ENCODE measurements around the gene CCSER1.

Gene CCSER1

GRCh38 chr4:90926957-90927356 lies 799.8 kb downstream of the CCSER1 start:
- H3K4me3 Mint-ChIP-seq: no peak overlapping the region
- no peak overlapping the region for H3K27ac Mint-ChIP-seq
- H3K4me1 Mint-ChIP-seq: no peaks in the 10 kb centered on the region
- no peaks in the 10 kb centered on the region for H3K27me3 Mint-ChIP-seq
- H3K9me3 Mint-ChIP-seq: no peaks in the 10 kb centered on the region
- H3K36me3 Mint-ChIP-seq: no peaks in the 10 kb centered on the region

GRCh38 chr4:90943311-90943710 lies 816.1 kb downstream of the CCSER1 start:
- Mint-ChIP-seq H3K36me3 (no peaks in the 10 kb centered on the region), H3K4me3 (no peak overlapping the region), H3K27me3 (no peaks in the 10 kb centered on the region), H3K4me1 (no peaks in the 10 kb centered on the region), H3K9me3 (peaks cover 4% of the 10 kb centered on the region), H3K27ac (no peak overlapping the region)

- no peaks in the 10 kb centered on the region for H3K4me1 Mint-ChIP-seq
Observed at GRCh38 chr4:90946945-90947344, 819.8 kb downstream of the CCSER1 start.

GRCh38 chr4:90950385-90950841 lies 823.2 kb downstream of the CCSER1 start:
- Mint-ChIP-seq H3K9me3 (no peaks in the 10 kb centered on the region), H3K4me3 (no peak overlapping the region), H3K36me3 (no peaks in the 10 kb centered on the region), H3K4me1 (no peaks in the 10 kb centered on the region), H3K27ac (no peak overlapping the region), H3K27me3 (no peaks in the 10 kb centered on the region)

More at GRCh38 chr4:90946945-90947344, 819.8 kb downstream of the CCSER1 start:
- H3K4me3 Mint-ChIP-seq: no peak overlapping the region
- no peaks in the 10 kb centered on the region for H3K27me3 Mint-ChIP-seq
- H3K36me3 Mint-ChIP-seq: no peaks in the 10 kb centered on the region
- no peak overlapping the region for H3K27ac Mint-ChIP-seq
- peaks cover 4% of the 10 kb centered on the region for H3K9me3 Mint-ChIP-seq

GRCh38 chr4:90951037-90951436 lies 823.8 kb downstream of the CCSER1 start:
- Mint-ChIP-seq H3K4me3 (no peak overlapping the region), H3K27me3 (no peaks in the 10 kb centered on the region), H3K27ac (no peak overlapping the region), H3K9me3 (no peaks in the 10 kb centered on the region), H3K4me1 (no peaks in the 10 kb centered on the region), H3K36me3 (no peaks in the 10 kb centered on the region)

- Mint-ChIP-seq H3K27me3 (no peaks in the 10 kb centered on the region), H3K9me3 (no peaks in the 10 kb centered on the region), H3K27ac (no peak overlapping the region), H3K4me1 (no peaks in the 10 kb centered on the region), H3K36me3 (no peaks in the 10 kb centered on the region), H3K4me3 (no peak overlapping the region)
Observed at GRCh38 chr4:90958256-90958895, 831.2 kb downstream of the CCSER1 start.

GRCh38 chr4:90960433-90960832 lies 833.2 kb downstream of the CCSER1 start:
- Mint-ChIP-seq H3K27ac (no peak overlapping the region), H3K4me3 (no peak overlapping the region), H3K9me3 (no peaks in the 10 kb centered on the region), H3K36me3 (no peaks in the 10 kb centered on the region), H3K27me3 (no peaks in the 10 kb centered on the region), H3K4me1 (no peaks in the 10 kb centered on the region)

- H3K27ac Mint-ChIP-seq: no peak overlapping the region
- no peak overlapping the region for H3K4me3 Mint-ChIP-seq
- H3K4me1 Mint-ChIP-seq: no peaks in the 10 kb centered on the region
- no peaks in the 10 kb centered on the region for H3K27me3 Mint-ChIP-seq
- no peaks in the 10 kb centered on the region for H3K9me3 Mint-ChIP-seq
- H3K36me3 Mint-ChIP-seq: no peaks in the 10 kb centered on the region
Observed at GRCh38 chr4:90960840-90961239, 833.6 kb downstream of the CCSER1 start.

- H3K9me3 Mint-ChIP-seq: no peaks in the 10 kb centered on the region
- no peak overlapping the region for H3K27ac Mint-ChIP-seq
Observed at GRCh38 chr4:90970021-90970420, 842.8 kb downstream of the CCSER1 start.

GRCh38 chr4:90977726-90978125 lies 850.5 kb downstream of the CCSER1 start:
- no peaks in the 10 kb centered on the region for H3K27me3 Mint-ChIP-seq
- H3K4me3 Mint-ChIP-seq: no peak overlapping the region
- H3K9me3 Mint-ChIP-seq: no peaks in the 10 kb centered on the region
- H3K27ac Mint-ChIP-seq: no peak overlapping the region
- no peaks in the 10 kb centered on the region for H3K4me1 Mint-ChIP-seq
- no peaks in the 10 kb centered on the region for H3K36me3 Mint-ChIP-seq

More at GRCh38 chr4:90970021-90970420, 842.8 kb downstream of the CCSER1 start:
- Mint-ChIP-seq H3K27me3 (no peaks in the 10 kb centered on the region), H3K36me3 (no peaks in the 10 kb centered on the region), H3K4me3 (no peak overlapping the region), H3K4me1 (no peaks in the 10 kb centered on the region)

- Mint-ChIP-seq H3K9me3 (no peaks in the 10 kb centered on the region), H3K36me3 (no peaks in the 10 kb centered on the region), H3K4me1 (no peaks in the 10 kb centered on the region), H3K27me3 (no peaks in the 10 kb centered on the region), H3K27ac (no peak overlapping the region), H3K4me3 (no peak overlapping the region)
Observed at GRCh38 chr4:90979556-90979955, 852.4 kb downstream of the CCSER1 start.

GRCh38 chr4:90982813-90983212 lies 855.6 kb downstream of the CCSER1 start:
- Mint-ChIP-seq H3K4me1 (no peaks in the 10 kb centered on the region), H3K27me3 (no peaks in the 10 kb centered on the region), H3K9me3 (no peaks in the 10 kb centered on the region), H3K36me3 (no peaks in the 10 kb centered on the region), H3K4me3 (no peak overlapping the region), H3K27ac (no peak overlapping the region)

GRCh38 chr4:90990284-90990683 lies 863.1 kb downstream of the CCSER1 start:
- H3K27me3 Mint-ChIP-seq: no peaks in the 10 kb centered on the region
- no peak overlapping the region for H3K27ac Mint-ChIP-seq
- H3K36me3 Mint-ChIP-seq: no peaks in the 10 kb centered on the region
- H3K9me3 Mint-ChIP-seq: peaks cover 13% of the 10 kb centered on the region
- no peaks in the 10 kb centered on the region for H3K4me1 Mint-ChIP-seq
- no peak overlapping the region for H3K4me3 Mint-ChIP-seq

- H3K4me1 Mint-ChIP-seq: no peaks in the 10 kb centered on the region
Observed at GRCh38 chr4:90992213-90992612, 865.0 kb downstream of the CCSER1 start.

GRCh38 chr4:90994851-90995574 lies 867.8 kb downstream of the CCSER1 start:
- H3K9me3 Mint-ChIP-seq: peaks cover 5% of the 10 kb centered on the region
- H3K36me3 Mint-ChIP-seq: no peaks in the 10 kb centered on the region
- H3K27me3 Mint-ChIP-seq: no peaks in the 10 kb centered on the region
- H3K4me3 Mint-ChIP-seq: no peak overlapping the region
- H3K4me1 Mint-ChIP-seq: no peaks in the 10 kb centered on the region
- H3K27ac Mint-ChIP-seq: no peak overlapping the region

More at GRCh38 chr4:90992213-90992612, 865.0 kb downstream of the CCSER1 start:
- Mint-ChIP-seq H3K27me3 (no peaks in the 10 kb centered on the region), H3K27ac (no peak overlapping the region), H3K9me3 (peaks cover 13% of the 10 kb centered on the region), H3K4me3 (no peak overlapping the region), H3K36me3 (no peaks in the 10 kb centered on the region)

- no peak overlapping the region for H3K4me3 Mint-ChIP-seq
- no peaks in the 10 kb centered on the region for H3K36me3 Mint-ChIP-seq
Observed at GRCh38 chr4:90995996-90996395, 868.8 kb downstream of the CCSER1 start.

More at GRCh38 chr4:90995996-90996395, 868.8 kb downstream of the CCSER1 start:
- no peak overlapping the region for H3K27ac Mint-ChIP-seq
- no peaks in the 10 kb centered on the region for H3K4me1 Mint-ChIP-seq
- H3K9me3 Mint-ChIP-seq: peaks cover 5% of the 10 kb centered on the region
- H3K27me3 Mint-ChIP-seq: no peaks in the 10 kb centered on the region

Data from activated naive CD4-positive, alpha-beta T cell treated with anti-CD3 and anti-CD28 coated beads, Interleukin-2, amount 50 U/mL, for 24 hours (primary cell).